Erythroblast (primary cell): ENCODE data around the gene NFS1.

Experiments
- GATA1 ChIP-seq: IDR thresholded peaks from 2 replicates; pipeline ENCODE4 v1.6.1; 2011; ENCODE audit warnings: low read depth, mild to moderate bottlenecking, control low read depth, low read length, moderate library complexity
- POLR2A ChIP-seq: IDR thresholded peaks from 2 replicates; pipeline ENCODE4 v1.6.1; 2011; ENCODE audit warnings: mild to moderate bottlenecking, low read length

DNA sequence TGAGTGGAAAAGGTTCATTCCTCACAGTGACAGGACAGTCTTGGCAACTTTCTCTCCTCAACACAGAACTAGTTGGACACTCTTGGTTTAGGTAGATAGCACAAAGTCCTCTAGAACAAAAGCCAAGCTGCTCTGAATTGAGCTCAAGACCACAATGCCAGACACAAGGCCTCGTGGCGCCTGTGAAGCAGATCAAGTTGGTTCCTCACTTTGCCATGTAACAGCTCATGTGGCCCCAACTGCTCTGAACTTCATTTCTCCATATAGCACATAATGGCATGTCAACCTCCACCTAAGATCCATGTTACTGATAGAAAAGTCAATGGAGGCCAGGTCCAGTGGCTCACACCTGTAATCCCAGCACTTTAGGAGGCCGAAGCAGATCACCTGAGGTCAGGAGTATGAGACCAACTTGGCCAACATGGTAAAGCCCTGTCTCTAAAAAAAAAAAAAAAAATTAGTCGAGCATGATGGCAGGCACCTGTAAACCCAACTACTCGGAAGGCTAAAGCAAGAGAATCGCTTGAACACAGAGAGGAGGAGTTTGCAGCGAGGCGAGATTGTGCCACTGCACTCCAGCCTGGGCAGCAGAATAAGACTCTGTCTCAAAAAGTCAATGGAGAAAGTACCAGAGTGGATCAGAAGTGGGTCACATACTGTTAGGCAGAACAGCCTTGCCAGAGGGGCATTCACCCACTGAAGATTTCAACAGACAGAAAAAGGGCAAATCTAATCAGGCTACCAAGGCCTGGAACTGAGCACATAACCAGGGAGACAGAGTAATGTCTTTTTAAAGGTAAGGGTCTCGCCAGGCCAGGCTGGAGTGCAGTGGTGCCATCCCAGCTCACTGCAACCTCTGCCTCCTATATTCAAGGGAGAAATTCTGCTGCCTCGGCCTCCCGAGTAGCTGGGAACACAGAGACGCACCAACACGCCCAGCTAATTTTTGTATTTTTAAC is 21.3 kb upstream of the NFS1 start:
- no peak for TF ChIP-seq POLR2A
- no peak for TF ChIP-seq GATA1
